Fibroblast of villous mesenchyme (primary cell): ENCODE data around the gene CMKLR1. TPM values are rescaled to one million over a fixed set of nuclear protein-coding genes. Genes with fewer than 3 reads are reported as not detected.

ENCODE experiments used
- DNase-seq: peaks from one replicate; pipeline ENCODE4 v3.0.0-alpha.2; 2010; ENCODE audit warnings: low read depth
- H3K4me3 ChIP-seq: 2 replicates; pipeline ENCODE4 v1.5.1; 2011; ENCODE audit warnings: low read depth, mild to moderate bottlenecking, low read length
- total RNA-seq: library from RNA; depleted of rRNA; stranded (reverse); fragments of >200 nt; gene quantifications from 2 replicates; pipeline ENCODE4 v1.2.3, GENCODE V29; 2012
- TF ChIP-seq, protein P1 (sequence below): IDR thresholded peaks from 2 replicates; pipeline ENCODE4 v1.5.1; 2012; ENCODE audit warnings: low read depth, mild to moderate bottlenecking, low read length; ENCODE audit not compliant: insufficient read depth

Gene CMKLR1
- total RNA-seq, 1 donor, result 1.7 TPM

DNA sequence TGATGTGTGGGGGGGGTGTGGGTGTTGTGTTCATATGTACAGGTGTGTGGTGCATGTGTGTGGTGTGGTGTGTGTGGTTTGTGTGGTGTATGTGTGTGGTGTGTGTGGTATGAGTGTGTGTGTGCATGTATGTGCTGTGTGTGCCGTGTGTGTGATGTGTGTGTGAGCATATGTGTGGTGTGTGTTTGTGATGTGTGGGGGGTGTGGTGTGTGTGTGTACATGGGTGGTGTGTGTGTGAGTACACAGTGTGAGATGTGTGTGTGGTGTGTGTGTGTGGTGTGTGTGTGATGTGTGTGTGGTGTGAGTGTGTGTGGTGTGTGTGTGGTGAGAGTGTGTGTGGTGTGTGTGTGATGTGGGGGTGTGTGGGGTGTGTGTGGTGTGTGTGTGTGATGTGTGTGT, 24.5 kb upstream of the CMKLR1 start:
- TF ChIP-seq, protein P1, sequence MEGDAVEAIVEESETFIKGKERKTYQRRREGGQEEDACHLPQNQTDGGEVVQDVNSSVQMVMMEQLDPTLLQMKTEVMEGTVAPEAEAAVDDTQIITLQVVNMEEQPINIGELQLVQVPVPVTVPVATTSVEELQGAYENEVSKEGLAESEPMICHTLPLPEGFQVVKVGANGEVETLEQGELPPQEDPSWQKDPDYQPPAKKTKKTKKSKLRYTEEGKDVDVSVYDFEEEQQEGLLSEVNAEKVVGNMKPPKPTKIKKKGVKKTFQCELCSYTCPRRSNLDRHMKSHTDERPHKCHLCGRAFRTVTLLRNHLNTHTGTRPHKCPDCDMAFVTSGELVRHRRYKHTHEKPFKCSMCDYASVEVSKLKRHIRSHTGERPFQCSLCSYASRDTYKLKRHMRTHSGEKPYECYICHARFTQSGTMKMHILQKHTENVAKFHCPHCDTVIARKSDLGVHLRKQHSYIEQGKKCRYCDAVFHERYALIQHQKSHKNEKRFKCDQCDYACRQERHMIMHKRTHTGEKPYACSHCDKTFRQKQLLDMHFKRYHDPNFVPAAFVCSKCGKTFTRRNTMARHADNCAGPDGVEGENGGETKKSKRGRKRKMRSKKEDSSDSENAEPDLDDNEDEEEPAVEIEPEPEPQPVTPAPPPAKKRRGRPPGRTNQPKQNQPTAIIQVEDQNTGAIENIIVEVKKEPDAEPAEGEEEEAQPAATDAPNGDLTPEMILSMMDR, result no peak
- DNase-seq, result no peak
- no peak overlapping the region for H3K4me3 ChIP-seq

DNA sequence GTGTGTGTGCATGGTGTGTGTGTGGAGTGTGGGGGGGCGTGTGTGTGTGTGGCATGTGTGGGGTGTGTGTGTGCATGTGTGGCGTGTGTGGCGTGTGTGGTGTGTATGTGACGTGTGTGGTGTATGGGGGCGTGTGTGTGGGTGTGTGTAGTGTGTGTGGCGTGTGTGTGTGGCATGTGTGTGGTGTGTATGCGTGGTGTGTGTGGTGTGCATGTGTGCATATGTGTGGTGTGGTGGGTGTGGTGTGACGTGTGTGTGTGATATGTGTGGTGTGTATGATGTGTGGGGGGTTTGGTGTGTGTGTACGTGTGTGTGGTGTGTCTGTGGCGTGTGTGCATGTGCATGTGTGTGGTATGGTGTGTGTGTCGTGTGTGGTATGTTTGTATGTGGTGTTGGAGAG, 24.1 kb upstream of the CMKLR1 start:
- TF ChIP-seq, protein P1, result no peak
- no peak for DNase-seq
- no peak overlapping the region for H3K4me3 ChIP-seq

DNA sequence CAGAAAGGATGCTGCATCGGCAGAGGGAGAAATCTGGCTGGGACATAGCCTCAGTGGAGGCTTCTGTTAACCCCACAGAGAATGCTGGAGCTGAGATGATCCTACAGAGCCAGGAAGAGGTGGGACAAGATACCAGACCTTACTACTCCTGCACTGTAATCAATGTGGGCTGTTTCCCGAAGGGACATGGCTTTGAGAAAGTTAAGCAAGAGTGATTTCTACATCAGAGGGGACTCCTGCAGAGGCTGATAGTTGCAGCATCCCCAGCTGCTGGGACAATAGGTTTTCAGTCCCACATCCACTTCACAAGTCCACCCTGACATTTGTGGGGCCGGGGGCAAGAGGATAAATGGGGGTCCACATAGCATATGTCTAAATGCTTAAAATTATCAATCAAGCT, 22.5 kb upstream of the CMKLR1 start:
- TF ChIP-seq, protein P1, result no peak
- no peak for DNase-seq
- H3K4me3 ChIP-seq, result no peak overlapping the region

DNA sequence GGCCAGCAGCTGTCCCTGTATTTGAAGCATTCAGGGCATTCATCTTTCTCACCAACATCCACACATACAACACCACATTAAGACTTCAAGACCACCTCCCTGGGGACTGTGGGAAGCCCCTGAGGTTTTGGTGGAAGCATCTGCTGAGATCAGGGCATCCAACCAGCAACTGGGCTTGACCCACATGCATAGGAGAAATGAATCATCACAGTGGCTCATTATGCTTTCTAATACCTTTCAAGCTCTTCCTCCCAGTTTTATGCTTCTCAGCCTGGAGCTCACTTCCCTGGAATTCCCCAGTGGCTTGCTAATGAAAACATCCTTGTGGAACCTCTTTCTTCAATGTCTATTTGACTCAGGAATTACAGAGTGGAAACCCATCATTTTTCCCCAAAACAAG, 21.4 kb upstream of the CMKLR1 start:
- H3K4me3 ChIP-seq, result no peak overlapping the region
- peak; percentile 10 for DNase-seq
- TF ChIP-seq, protein P1, result no peak

DNA sequence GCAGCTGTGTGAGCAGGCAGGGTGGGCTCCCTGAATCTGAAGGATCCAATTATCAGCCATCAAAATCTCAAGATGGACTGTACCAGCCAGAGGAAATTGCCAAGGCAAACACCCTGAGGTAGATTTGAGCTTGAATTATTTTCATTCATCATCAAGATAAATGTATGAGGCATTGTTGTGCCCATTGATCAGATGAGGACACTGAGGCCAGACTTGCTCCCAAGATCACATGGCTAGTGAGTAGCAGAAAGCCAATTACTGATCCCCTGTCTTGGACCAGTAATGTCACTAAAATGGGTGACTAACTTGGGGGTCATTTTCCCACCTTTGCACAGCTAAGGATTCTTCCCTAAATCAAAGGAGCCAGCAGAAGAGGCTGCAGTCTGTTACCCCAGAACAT, 20.9 kb upstream of the CMKLR1 start:
- H3K4me3 ChIP-seq, result no peak overlapping the region
- DNase-seq, result no peak
- TF ChIP-seq, protein P1, result no peak

DNA sequence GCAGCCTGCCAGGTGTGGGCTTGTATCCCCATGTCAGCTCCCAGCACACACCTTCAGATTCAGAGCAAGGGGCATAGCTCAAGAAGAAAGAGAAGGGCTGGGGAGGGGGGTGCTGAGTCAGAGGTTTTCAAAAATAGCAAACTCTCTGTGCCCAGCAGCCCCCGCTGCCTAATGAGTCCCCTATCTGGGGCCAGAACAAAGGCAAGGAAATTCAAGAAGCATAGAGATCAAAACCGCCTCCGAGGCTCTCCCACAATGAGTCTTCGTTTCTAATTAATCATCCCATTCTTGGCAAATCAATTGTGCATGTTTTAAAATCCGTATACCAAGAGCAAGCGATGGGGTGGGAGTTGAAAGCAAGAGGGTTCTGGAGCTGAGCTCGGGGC, 19.5 kb upstream of the CMKLR1 start:
- H3K4me3 ChIP-seq, result no peak overlapping the region
- DNase-seq, result no peak
- TF ChIP-seq, protein P1, result no peak

DNA sequence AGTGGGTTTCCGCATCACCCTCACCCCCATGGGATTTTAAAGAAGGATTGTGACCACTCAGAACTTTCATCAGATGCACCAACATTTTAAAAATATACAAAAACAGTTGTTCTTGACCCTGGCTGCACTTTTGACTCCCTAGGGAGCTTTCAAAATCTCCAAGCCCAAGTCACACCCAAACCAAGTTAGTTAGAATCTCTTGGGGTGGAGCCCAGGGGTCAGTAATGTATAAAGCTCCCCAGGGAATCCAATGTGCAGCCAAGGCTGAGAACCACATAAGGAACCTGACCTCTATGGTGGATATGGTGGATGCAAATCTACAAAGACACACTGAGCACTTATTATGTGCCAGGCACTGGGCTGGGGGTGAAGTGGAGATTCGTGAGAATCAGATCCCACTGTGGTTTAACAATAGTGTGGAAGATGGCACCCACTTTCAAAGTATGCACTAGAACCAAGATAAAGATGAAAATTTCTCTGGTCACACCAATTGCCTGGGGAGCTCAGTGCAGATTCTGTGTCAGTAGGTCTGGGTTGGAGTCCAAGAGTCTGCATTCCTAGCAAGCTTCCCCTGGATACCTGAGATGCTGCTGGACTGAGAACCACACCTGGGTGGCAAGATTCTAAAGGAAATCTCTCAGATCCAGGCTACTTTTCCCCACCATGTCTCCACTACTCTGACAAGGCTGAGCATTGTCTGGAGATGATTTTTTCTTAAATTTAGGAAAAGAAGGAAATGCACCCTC, 18.9 kb upstream of the CMKLR1 start:
- DNase-seq, result no peak
- TF ChIP-seq, protein P1, result no peak
- no peak overlapping the region for H3K4me3 ChIP-seq
